Measurements from ENCODE around the gene TRIP12.
"Not testable (repeated sequence)": the region's sequence is repeated elsewhere in the genome, so short reads cannot be mapped to it uniquely, and the experiment has no call there.

The TRIP12 gene

GRCh38 chr2:229873123-229873581, 48.7 kb downstream of the TRIP12 start:
- DNase-seq = no peak

GRCh38 chr2:229870903-229871656, 50.7 kb downstream of the TRIP12 start:
- no peak for DNase-seq

GRCh38 chr2:229869226-229869625, 52.6 kb downstream of the TRIP12 start:
- no peak for DNase-seq

GRCh38 chr2:229868794-229869193, 53.0 kb downstream of the TRIP12 start:
- no peak for DNase-seq

GRCh38 chr2:229865033-229865432, 56.8 kb downstream of the TRIP12 start:
- DNase-seq = no peak

GRCh38 chr2:229861431-229861830, 60.4 kb downstream of the TRIP12 start:
- DNase-seq = no peak

GRCh38 chr2:229860334-229860733, 61.5 kb downstream of the TRIP12 start:
- no peak for DNase-seq

- no peak for DNase-seq
Measured at GRCh38 chr2:229858351-229858750, 63.5 kb downstream of the TRIP12 start.

GRCh38 chr2:229857634-229858033, 64.2 kb downstream of the TRIP12 start:
- no peak for DNase-seq

GRCh38 chr2:229856413-229856812, 65.4 kb downstream of the TRIP12 start:
- DNase-seq = peak; percentile 62 to 66

GRCh38 chr2:229855116-229855515, 66.7 kb downstream of the TRIP12 start:
- DNase-seq = no peak

GRCh38 chr2:229852565-229852964, 69.2 kb downstream of the TRIP12 start:
- peak; percentile 31 to 53 for DNase-seq

- no peak for DNase-seq
Measured at GRCh38 chr2:229851870-229852269, 69.9 kb downstream of the TRIP12 start.

GRCh38 chr2:229850355-229851275, 71.2 kb downstream of the TRIP12 start:
- not testable (repeated sequence) for DNase-seq

GRCh38 chr2:229849073-229849472, 72.7 kb downstream of the TRIP12 start:
- no peak for DNase-seq

- no peak for DNase-seq
Measured at GRCh38 chr2:229843613-229844012, 78.2 kb downstream of the TRIP12 start.

- DNase-seq = no peak
Measured at GRCh38 chr2:229838729-229839128, 83.1 kb downstream of the TRIP12 start.

- no peak for DNase-seq
Measured at GRCh38 chr2:229836847-229837246, 85.0 kb downstream of the TRIP12 start.

GRCh38 chr2:229835596-229836283, 86.1 kb downstream of the TRIP12 start:
- peak; percentile 76 to 80 for DNase-seq

GRCh38 chr2:229834368-229834767, 87.4 kb downstream of the TRIP12 start:
- DNase-seq = not testable (repeated sequence)

GRCh38 chr2:229832510-229832898, 89.3 kb downstream of the TRIP12 start:
- no peak for DNase-seq

- DNase-seq = no peak
Measured at GRCh38 chr2:229831805-229832509, 89.9 kb downstream of the TRIP12 start.

- DNase-seq = no peak
Measured at GRCh38 chr2:229825476-229825875, 96.3 kb downstream of the TRIP12 start.
